ENCODE data around the gene P3H1.
"Not testable (repeated sequence)": the region's sequence is repeated elsewhere in the genome, so short reads cannot be mapped to it uniquely, and the experiment has no call there.

P3H1 gene

GRCh38 chr1:42766741-42767509, at the start of gene P3H1, which contains the start of gene C1orf50:
P3H1 (minus strand) TSS chr1:42767028; CDS start chr1:42766971, 57 bp downstream.
C1orf50 (plus strand) TSS chr1:42767249; CDS start chr1:42767312, 63 bp downstream.
- TF ChIP-seq CTCF (IDR thresholded peaks at IDR 0.05; ENCODE audit: low read depth, low read length) = no peak

GRCh38 chr1:42815941-42816584, 49.2 kb upstream of the P3H1 start:
- DNase-seq (ENCODE audit: low read depth in 2 of 2) = peak; percentile 10 to 15
- no peak for TF ChIP-seq CTCF (IDR thresholded peaks at IDR 0.05; ENCODE audit: low read depth, low read length)

More at GRCh38 chr1:42766741-42767509, at the start of gene P3H1, which contains the start of gene C1orf50:
- DNase-seq (ENCODE audit: low read depth in 2 of 2) = peak; percentile 99
- H3K4me3 ChIP-seq (replicated peaks in 1 of 2; ENCODE audit: low read depth in 2 of 2, low read length in 2 of 2) = peak within 1 kb of the TSS; percentile 96 to 100

GRCh38 chr1:42814815-42815214, 48.0 kb upstream of the P3H1 start:
- DNase-seq (ENCODE audit: low read depth in 2 of 2); H3K4me3 ChIP-seq (replicated peaks in 1 of 2; ENCODE audit: low read depth in 2 of 2, low read length in 2 of 2): not testable (repeated sequence)

More at GRCh38 chr1:42815941-42816584, 49.2 kb upstream of the P3H1 start:
- peak overlapping the region; percentile 68 to 87 for H3K4me3 ChIP-seq (replicated peaks in 1 of 2; ENCODE audit: low read depth in 2 of 2, low read length in 2 of 2)

GRCh38 chr1:42807056-42807668, 40.3 kb upstream of the P3H1 start:
- no peak for DNase-seq (ENCODE audit: low read depth in 2 of 2)
- H3K4me3 ChIP-seq (replicated peaks in 1 of 2; ENCODE audit: low read depth in 2 of 2, low read length in 2 of 2) = no peak overlapping the region
- no peak for TF ChIP-seq CTCF (IDR thresholded peaks at IDR 0.05; ENCODE audit: low read depth, low read length)

- H3K4me3 ChIP-seq (replicated peaks in 1 of 2; ENCODE audit: low read depth in 2 of 2, low read length in 2 of 2) = no peak overlapping the region
- no peak for DNase-seq (ENCODE audit: low read depth in 2 of 2)
- no peak for TF ChIP-seq CTCF (IDR thresholded peaks at IDR 0.05; ENCODE audit: low read depth, low read length)
Observed at GRCh38 chr1:42806593-42806992, 39.8 kb upstream of the P3H1 start.

- no peak overlapping the region for H3K4me3 ChIP-seq (replicated peaks in 1 of 2; ENCODE audit: low read depth in 2 of 2, low read length in 2 of 2)
- DNase-seq (ENCODE audit: low read depth in 2 of 2) = no peak
- TF ChIP-seq CTCF (IDR thresholded peaks at IDR 0.05; ENCODE audit: low read depth, low read length) = no peak
Observed at GRCh38 chr1:42806171-42806570, 39.3 kb upstream of the P3H1 start.
